DMS79 (cell line): Measurements from ENCODE around the gene SLC2A5.

Source experiments
- DNase-seq: peaks from one replicate; lab custom pipeline; 2025; lab: John Stamatoyannopoulos, UW

The SLC2A5 gene

DNA sequence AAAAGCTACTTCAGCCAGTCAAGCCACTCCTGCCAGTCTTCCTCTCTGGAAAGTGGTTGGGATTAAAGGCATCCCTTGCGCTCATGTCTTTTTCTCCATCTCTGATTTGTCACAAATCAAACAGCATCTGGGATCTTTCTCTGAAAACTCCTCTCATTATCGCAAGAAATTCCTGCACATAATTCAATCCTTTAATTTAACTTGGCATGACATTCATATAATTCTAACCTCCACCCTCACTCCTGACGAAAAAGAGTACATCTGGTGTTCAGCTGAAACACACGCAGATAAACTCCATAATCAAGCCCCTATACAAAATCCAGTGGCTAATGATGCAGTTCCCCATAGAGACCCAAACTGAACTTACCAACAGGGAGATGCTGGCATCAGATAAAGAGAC, 19.4 kb upstream of the SLC2A5 start:
- DNase-seq, result no peak

- no peak for DNase-seq
Measured at GRCh38 chr1:9087411-9088125, 18.1 kb upstream of the SLC2A5 start.

DNA sequence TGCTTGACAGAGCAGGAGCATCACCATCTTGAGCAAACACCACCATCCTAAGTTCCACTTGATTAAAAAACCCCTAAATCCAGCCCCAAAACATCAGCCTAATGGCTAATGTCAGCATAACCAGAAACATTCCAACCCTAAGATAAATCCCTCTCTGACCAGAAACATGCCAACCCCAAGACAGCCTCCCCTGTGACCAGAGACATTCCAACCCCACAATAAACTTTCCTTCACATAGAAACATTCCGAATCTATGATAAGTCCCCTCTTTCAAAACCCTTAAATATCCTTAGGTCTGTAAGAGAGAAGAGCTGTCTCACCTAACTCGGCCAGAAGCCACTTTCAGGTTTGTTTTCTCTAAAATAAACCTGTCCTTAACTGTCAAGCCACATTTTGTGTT, 17.4 kb upstream of the SLC2A5 start:
- no peak for DNase-seq

- peak; percentile 90 for DNase-seq
Measured at GRCh38 chr1:9086045-9086444, 16.6 kb upstream of the SLC2A5 start.

DNA sequence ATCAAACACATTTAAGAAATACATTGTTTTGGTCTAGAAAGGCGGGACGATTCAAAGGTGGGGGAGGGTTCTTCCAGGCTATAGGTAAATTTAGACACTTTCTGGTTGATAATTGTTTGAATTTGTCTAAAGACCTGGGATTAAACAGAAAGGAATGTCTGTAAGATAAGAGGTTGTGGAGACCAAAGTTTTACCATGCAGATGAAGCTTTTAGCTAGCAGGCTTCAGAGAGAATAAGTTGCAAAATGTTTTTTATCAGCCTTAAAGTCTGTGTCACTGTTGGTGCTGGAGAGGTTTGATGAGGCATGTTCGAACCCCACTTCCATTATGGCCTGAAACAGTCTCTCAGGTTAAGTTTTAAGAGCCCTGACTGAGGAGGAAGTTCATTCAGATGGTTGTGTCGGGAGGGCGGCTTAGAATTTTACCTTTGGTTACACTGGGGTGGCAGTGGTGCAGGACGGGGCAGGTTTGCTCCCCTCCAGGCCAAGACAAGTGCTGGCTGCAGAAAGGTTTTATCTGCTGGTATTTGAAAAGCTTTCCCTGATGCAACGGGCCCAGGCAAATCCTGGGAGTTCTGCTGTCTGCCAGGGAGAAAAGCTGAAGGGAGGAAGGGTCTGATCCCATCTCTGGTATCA, 16.0 kb upstream of the SLC2A5 start:
- no peak for DNase-seq

DNA sequence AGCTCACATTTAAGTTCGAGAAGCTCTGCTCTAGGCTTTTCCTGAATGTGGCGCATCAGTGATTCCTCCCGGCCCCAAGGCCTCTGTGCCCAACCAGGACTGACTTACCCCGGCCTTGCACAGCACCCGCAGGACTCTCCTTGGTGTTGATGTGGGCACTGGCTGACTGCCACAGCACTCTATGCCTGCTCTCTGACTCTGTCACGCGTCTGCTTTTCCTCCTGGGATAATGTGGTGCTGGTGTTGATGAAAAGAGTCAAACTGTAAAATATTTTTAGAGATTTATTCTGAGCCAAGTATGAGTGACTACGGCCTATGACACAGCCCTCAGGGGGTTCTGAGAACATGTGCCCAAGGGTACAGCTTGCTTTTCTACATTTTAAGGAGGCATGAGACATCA, 15.5 kb upstream of the SLC2A5 start:
- DNase-seq, result peak; percentile 66

- DNase-seq, result no peak
Measured at GRCh38 chr1:9081473-9081872, 12.0 kb upstream of the SLC2A5 start.

DNA sequence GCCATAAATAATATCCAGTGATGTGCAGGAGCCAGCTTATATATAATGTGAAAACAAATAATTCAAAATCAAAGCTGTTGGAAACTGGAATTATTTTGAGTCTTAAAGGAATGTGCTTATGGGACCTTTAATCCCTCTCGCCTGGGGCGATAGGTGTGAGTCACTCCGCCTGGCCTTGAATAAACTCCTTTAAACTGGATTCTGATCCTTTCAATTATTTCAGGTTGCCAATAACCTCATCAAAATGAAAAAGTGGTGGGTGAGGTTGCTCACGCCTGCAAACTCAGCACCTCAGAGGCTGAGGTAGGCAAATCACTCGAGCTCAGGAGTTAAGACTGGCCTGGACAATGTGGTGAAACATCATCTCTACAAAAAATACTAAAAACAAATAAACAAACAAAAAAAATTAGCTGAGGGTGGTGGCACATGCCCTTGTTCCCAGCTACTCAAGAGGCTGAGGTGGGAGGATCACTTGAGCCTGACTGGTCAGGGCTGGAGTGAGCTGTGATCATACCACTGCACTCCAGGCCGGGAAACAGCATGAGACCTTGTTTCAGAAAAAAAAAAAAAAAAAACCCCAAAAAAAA, 11.4 kb upstream of the SLC2A5 start:
- DNase-seq, result no peak

GRCh38 chr1:9079988-9080704, 10.7 kb upstream of the SLC2A5 start:
- no peak for DNase-seq

GRCh38 chr1:9078752-9079500, 9.5 kb upstream of the SLC2A5 start:
- DNase-seq, result no peak

GRCh38 chr1:9078015-9078751, 8.7 kb upstream of the SLC2A5 start:
- no peak for DNase-seq

GRCh38 chr1:9075022-9075421, 5.6 kb upstream of the SLC2A5 start:
- DNase-seq, result peak; percentile 21

GRCh38 chr1:9073143-9073542, 3.7 kb upstream of the SLC2A5 start:
- no peak for DNase-seq

DNA sequence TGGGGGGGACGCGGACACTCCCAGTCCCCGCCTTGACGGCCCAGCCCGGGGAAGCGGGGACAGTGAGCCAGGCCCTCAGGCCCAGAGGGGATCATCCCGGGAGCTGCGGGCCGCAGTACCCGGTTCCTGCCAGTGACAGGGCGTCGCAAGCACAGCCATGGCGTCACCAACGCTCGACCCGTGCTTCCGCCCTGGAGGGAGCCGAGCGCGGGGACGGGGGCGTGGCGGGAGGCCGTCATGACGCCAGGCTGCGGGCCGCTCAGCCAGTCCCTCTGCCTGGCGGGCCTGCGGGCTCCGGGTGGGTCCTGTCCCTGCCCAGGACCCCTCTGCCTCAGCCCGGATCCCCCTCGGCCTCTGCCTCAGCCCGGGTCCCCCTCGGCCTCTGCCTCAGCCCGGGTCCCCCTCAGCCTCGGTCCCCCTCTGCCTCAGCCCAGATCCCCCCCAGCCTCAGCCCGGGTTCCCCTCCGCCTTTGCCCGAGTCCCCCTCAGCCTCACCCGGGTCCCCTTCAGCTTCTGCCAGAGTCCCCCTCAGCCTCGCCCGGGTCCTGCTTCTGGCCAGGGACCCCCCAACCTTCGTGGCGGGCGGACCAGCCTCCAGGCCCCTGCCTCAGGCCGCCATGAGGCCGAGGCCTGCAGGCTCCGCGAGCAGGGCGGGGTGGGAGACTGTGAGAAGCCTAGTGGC, 2.3 kb upstream of the SLC2A5 start:
- DNase-seq, result no peak

DNA sequence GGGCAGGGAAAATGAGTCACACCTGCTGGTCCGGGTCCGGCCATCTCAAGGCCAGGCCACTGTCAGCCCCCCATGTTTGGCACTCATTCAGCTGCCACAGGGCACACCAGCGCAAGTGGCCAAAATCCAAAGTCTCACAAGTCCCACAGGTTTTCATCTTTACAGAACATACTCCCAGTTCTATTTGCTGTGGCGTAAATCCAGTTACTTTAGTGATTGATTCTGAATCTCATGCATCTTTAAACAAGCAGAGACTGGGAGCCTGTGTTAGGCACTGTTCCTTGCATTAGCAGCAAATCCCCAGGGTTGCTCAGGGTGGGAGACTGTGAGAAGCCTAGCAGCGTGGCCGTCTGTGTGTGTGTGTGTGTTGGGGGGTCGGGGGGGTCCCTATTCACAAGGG, 1.1 kb upstream of the SLC2A5 start:
- no peak for DNase-seq

GRCh38 chr1:9068981-9069325, 482 bp downstream of the SLC2A5 start:
- DNase-seq, result no peak

GRCh38 chr1:9066945-9067807, 2.3 kb downstream of the SLC2A5 start:
- no peak for DNase-seq

DNA sequence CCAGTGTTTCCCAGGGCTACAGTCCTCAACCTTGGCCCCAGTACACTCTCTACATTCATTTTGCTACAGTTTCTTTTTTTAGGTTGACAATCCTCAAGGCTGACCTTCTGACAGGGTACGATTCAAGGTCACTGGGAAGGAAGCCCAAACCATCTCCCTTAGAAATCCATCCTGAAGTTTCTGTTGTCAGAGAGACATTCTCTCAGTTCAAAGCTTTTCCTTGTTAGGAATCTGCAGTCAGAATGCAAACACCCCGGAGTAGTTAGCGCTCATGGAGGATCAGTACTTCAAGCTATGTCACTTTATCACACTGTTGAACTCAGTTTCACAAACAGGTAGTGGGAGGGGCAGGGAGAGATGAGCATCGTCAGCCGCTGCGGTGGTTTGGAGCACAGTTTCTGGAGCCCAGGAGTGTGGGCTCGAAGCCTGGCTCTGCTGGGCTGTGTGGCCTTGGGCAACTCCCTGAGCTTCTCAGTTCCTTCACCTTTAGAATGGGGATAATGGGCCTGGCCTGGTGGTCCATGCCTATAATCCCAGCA, 4.2 kb downstream of the SLC2A5 start:
- DNase-seq, result no peak

DNA sequence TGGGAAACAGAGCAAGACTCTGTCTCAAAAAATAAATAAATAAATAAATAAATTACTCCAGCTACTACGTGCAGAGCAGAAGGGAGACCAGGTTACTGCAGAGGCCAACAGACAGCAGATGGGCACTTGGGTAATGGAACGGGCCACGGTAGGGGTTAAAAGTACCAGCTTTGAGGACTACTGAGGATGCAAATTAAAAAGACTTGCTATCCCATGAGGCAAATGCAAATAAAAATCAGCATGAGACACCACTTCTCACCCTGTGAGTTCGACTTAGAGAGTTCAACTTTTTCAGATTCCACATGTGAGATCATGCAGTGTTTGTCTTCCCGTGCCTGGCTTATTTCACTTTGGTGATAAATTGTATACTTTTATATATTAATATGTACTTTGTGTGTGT, 6.6 kb downstream of the SLC2A5 start:
- DNase-seq, result no peak

GRCh38 chr1:9062021-9062471, 7.4 kb downstream of the SLC2A5 start:
- DNase-seq, result no peak
